ENCODE data around the gene CAPN5. TPM values are rescaled to one million over a fixed set of nuclear protein-coding genes. Genes with fewer than 3 reads are reported as not detected.

Gene CAPN5
- total and polyA plus RNA-seq, 2 of the 8 experiments (the other 6 are each of a cell fraction or from before 2014, with no cell fraction given): 21.5 to 22.4 TPM

DNA sequence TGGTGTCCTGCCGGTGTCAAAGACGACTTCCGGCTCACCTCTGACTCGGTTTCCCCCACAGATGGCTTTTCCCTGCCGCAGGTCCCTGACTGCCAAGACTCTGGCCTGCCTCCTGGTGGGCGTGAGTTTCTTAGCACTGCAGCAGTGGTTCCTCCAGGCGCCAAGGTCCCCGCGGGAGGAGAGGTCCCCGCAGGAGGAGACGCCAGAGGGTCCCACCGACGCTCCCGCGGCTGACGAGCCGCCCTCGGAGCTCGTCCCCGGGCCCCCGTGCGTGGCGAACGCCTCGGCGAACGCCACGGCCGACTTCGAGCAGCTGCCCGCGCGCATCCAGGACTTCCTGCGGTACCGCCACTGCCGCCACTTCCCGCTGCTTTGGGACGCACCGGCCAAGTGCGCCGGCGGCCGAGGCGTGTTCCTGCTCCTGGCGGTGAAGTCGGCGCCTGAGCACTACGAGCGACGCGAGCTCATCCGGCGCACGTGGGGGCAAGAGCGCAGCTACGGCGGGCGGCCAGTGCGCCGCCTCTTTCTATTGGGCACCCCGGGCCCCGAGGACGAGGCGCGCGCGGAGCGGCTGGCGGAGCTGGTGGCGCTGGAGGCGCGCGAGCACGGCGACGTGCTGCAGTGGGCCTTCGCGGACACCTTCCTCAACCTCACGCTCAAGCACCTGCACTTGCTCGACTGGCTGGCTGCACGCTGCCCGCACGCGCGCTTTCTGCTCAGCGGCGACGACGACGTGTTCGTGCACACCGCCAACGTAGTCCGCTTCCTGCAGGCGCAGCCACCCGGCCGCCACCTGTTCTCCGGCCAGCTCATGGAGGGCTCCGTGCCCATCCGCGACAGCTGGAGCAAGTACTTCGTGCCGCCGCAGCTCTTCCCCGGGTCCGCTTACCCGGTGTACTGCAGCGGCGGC is 27.0 kb upstream of the CAPN5 start (continued):
- no peak for TF ChIP-seq TAF1 (IDR thresholded peaks at IDR 0.05; ENCODE audit: low read depth, low read length)
- TF ChIP-seq, protein P1, sequence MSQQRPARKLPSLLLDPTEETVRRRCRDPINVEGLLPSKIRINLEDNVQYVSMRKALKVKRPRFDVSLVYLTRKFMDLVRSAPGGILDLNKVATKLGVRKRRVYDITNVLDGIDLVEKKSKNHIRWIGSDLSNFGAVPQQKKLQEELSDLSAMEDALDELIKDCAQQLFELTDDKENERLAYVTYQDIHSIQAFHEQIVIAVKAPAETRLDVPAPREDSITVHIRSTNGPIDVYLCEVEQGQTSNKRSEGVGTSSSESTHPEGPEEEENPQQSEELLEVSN (IDR thresholded peaks at IDR 0.05): peak; percentile 99
- TF ChIP-seq SUZ12 (IDR thresholded peaks at IDR 0.05; ENCODE audit: low read length): peak; percentile 45; the same call in 1 of the 2 replicates
- peak; percentile 38 for TF ChIP-seq EZH2 (IDR thresholded peaks at IDR 0.05; ENCODE audit: low read depth, low read length, severe bottlenecking)
- TF ChIP-seq TCF12 (IDR thresholded peaks at IDR 0.05; ENCODE audit: low read depth, low read length): 0 out of 2 replicates have a peak, but pooled peaks have one; percentile 25
- no peak for TF ChIP-seq MAFK (IDR thresholded peaks at IDR 0.05; ENCODE audit: low read depth, low read length)
- no peak for TF ChIP-seq BCL11A (IDR thresholded peaks at IDR 0.05; ENCODE audit: low read depth in 2 of 2, low read length in 2 of 2)
- no peak for TF ChIP-seq EP300 (IDR thresholded peaks at IDR 0.05; ENCODE audit: borderline replicate concordance in 1 of 2, low read depth in 2 of 2, low read length in 2 of 2)
- peak; percentile 71 for TF ChIP-seq ASH2L (IDR thresholded peaks at IDR 0.05; ENCODE audit: low read length)
- TF ChIP-seq NANOG (IDR thresholded peaks at IDR 0.05; ENCODE audit: insufficient read depth, low read depth, low read length, poor library complexity, severe bottlenecking): no peak
- TF ChIP-seq, protein P2, sequence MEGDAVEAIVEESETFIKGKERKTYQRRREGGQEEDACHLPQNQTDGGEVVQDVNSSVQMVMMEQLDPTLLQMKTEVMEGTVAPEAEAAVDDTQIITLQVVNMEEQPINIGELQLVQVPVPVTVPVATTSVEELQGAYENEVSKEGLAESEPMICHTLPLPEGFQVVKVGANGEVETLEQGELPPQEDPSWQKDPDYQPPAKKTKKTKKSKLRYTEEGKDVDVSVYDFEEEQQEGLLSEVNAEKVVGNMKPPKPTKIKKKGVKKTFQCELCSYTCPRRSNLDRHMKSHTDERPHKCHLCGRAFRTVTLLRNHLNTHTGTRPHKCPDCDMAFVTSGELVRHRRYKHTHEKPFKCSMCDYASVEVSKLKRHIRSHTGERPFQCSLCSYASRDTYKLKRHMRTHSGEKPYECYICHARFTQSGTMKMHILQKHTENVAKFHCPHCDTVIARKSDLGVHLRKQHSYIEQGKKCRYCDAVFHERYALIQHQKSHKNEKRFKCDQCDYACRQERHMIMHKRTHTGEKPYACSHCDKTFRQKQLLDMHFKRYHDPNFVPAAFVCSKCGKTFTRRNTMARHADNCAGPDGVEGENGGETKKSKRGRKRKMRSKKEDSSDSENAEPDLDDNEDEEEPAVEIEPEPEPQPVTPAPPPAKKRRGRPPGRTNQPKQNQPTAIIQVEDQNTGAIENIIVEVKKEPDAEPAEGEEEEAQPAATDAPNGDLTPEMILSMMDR (IDR thresholded peaks at IDR 0.05; ENCODE audit: control extremely low read depth in 1 of 3, insufficient read depth in 1 of 3, low read depth in 1 of 3, low read length in 3 of 3): peak; percentile 71 to 79 (median 72)
- TF ChIP-seq KDM1A (IDR thresholded peaks at IDR 0.05; ENCODE audit: borderline replicate concordance, low read length): no peak; the same call in 1 of the 2 replicates
- TF ChIP-seq SIX5 (IDR thresholded peaks at IDR 0.05; ENCODE audit: low read depth, low read length): no peak
- TF ChIP-seq CBX5 (IDR thresholded peaks at IDR 0.05; ENCODE audit: low read depth, low read length): no peak
- no peak for TF ChIP-seq RFX5 (IDR thresholded peaks at IDR 0.05; ENCODE audit: borderline replicate concordance, low read depth, low read length)
- TF ChIP-seq RBBP5 (IDR thresholded peaks at IDR 0.05; ENCODE audit: borderline replicate concordance, low read depth, low read length): peak; percentile 51; the same call in 1 of the 2 replicates
- TF ChIP-seq, protein P3, sequence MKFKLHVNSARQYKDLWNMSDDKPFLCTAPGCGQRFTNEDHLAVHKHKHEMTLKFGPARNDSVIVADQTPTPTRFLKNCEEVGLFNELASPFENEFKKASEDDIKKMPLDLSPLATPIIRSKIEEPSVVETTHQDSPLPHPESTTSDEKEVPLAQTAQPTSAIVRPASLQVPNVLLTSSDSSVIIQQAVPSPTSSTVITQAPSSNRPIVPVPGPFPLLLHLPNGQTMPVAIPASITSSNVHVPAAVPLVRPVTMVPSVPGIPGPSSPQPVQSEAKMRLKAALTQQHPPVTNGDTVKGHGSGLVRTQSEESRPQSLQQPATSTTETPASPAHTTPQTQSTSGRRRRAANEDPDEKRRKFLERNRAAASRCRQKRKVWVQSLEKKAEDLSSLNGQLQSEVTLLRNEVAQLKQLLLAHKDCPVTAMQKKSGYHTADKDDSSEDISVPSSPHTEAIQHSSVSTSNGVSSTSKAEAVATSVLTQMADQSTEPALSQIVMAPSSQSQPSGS (IDR thresholded peaks at IDR 0.05; ENCODE audit: low read length): no peak
- no peak for TF ChIP-seq SP4 (IDR thresholded peaks at IDR 0.05; ENCODE audit: low read length)
